GM18909 (cell line): ENCODE data around the gene CCDC74B.
"Not testable (repeated sequence)": the region's sequence is repeated elsewhere in the genome, so short reads cannot be mapped to it uniquely, and the experiment has no call there.

Source experiments
- ATAC-seq: cut with Tn5 transposase; IDR thresholded peaks from one replicate; pipeline ENCODE4 v1.9.1; 2021; ENCODE audit warnings: mild to moderate bottlenecking; ENCODE audit not compliant: unreplicated experiment, poor library complexity

CCDC74B gene

GRCh38 chr2:130128464-130128863 lies 16.4 kb downstream of the CCDC74B start:
- ATAC-seq: not testable (repeated sequence)

GRCh38 chr2:130127726-130128125 lies 17.2 kb downstream of the CCDC74B start:
- ATAC-seq: not testable (repeated sequence)

- not testable (repeated sequence) for ATAC-seq
Measured at GRCh38 chr2:130120924-130121323, 24.0 kb downstream of the CCDC74B start.

GRCh38 chr2:130102597-130103363 lies 42.1 kb downstream of the CCDC74B start:
- not testable (repeated sequence) for ATAC-seq
